HCT116 (cell line): ENCODE results near the gene TMEM235. TPM values are rescaled to one million over a fixed set of nuclear protein-coding genes. Genes with fewer than 3 reads are reported as not detected.

ENCODE experiments used
- ATAC-seq: fragments of 200-7000 bp; cut with Tn5 transposase; 2 replicates; pipeline ENCODE4 v1.9.1; 2020; ENCODE audit warnings: mild to moderate bottlenecking, moderate library complexity
- BruUV-seq: library from RNA; stranded (reverse); fragments of 400-500 nt; replicated peaks from 2 replicates; lab custom pipeline; 2021; lab: Mats Ljungman, UMichigan
- CTCF ChIA-PET: fragments of 300-600 bp; sonication (Branson Sonifier 250); formaldehyde crosslinking; loops from one replicate; lab custom pipeline; 2021; ENCODE audit warnings: antibody characterized with exemption; lab: Charles Lee
- POLR2A ChIA-PET: fragments of 300-600, 350-600 bp; sonication (Branson Sonifier 250); formaldehyde crosslinking; loops from one replicate; lab custom pipeline; 2021; ENCODE audit warnings: antibody characterized with exemption; lab: Charles Lee
- RAD21 ChIA-PET, 2 experiments: fragments of 300-600 bp; sonication (Branson Sonifier 250); formaldehyde crosslinking; loops; one replicate each; lab custom pipeline; 2023; ENCODE audit warnings: low total read pairs in 2 of 2; ENCODE audit not compliant: uncharacterized antibody in 2 of 2, unreplicated experiment in 2 of 2, low non-redundant PET in 1 of 2; lab: Charles Lee
- DNase-seq: peaks from one replicate; pipeline ENCODE4 v3.0.0-alpha.2; 2010; ENCODE audit warnings: low read depth, low spot score
- H2AFZ ChIP-seq: fragments of 200-600 bp; shearing (Covaris generic), sonication (generic); 2 replicates; pipeline ENCODE4 v1.6.1; 2017; ENCODE audit warnings: low read depth, mixed run types, mixed read lengths, antibody characterized with exemption, low read length; ENCODE audit not compliant: poor library complexity, severe bottlenecking
- H3K27ac ChIP-seq: 2 replicates; pipeline ENCODE4 v1.5.1; 2012; ENCODE audit warnings: low read depth, low read length
- H3K27me3 ChIP-seq: fragments of 200-600 bp; sonication (generic); 2 replicates; pipeline ENCODE4 v1.6.1; 2016; ENCODE audit warnings: mixed run types, low read length, mixed read lengths; ENCODE audit not compliant: insufficient read depth
- H3K36me3 ChIP-seq, 2 experiments: fragments of 200-500 bp in 1 of 2; fragments of 200-600 bp in 1 of 2; sonication (Bioruptor generic) in 1 of 2; sonication (generic) in 1 of 2; 2 replicates each; pipeline versions ENCODE4 v1.5.1 to v1.6.1; 2014 to 2016; ENCODE audit warnings: low read length in 2 of 2, inconsistent platforms in 1 of 2, mixed read lengths in 1 of 2, mixed run types in 1 of 2; ENCODE audit not compliant: insufficient read depth in 2 of 2, control insufficient read depth in 1 of 2
- H3K4me1 ChIP-seq, 2 experiments: fragments of 200-600 bp in 1 of 2; sonication (generic) in 1 of 2; 2 replicates each; pipeline versions ENCODE4 v1.5.1 to v1.6.1; 2012 to 2017; ENCODE audit warnings: low read length in 2 of 2, inconsistent platforms in 1 of 2, mild to moderate bottlenecking in 1 of 2, mixed read lengths in 1 of 2, mixed run types in 1 of 2, moderate library complexity in 1 of 2; ENCODE audit not compliant: insufficient read depth in 2 of 2, control insufficient read depth in 1 of 2
- H3K4me2 ChIP-seq: fragments of 200-600 bp; sonication (generic); 2 replicates; pipeline ENCODE4 v1.6.1; 2017; ENCODE audit warnings: mixed run types, low read length, mixed read lengths
- H3K4me3 ChIP-seq, 2 experiments: fragments of 200-600 bp in 1 of 2; sonication (generic) in 1 of 2; replicated peaks in 1 of 2; 2 replicates each; pipeline ENCODE4 v1.5.1; 2011 to 2016; ENCODE audit warnings: low read length in 2 of 2, control low read depth in 1 of 2, low read depth in 1 of 2, mild to moderate bottlenecking in 1 of 2, mixed read lengths in 1 of 2, mixed run types in 1 of 2
- H3K79me2 ChIP-seq: fragments of 200-600 bp; sonication (generic); 2 replicates; pipeline ENCODE4 v1.6.1; 2017; ENCODE audit warnings: mild to moderate bottlenecking, mixed run types, low read length, moderate library complexity, mixed read lengths; ENCODE audit not compliant: insufficient read depth
- H3K9ac ChIP-seq: fragments of 200-600 bp; sonication (generic); 2 replicates; pipeline ENCODE4 v1.6.1; 2016; ENCODE audit warnings: low read length, mixed read lengths
- H3K9me2 ChIP-seq: fragments of 200-600 bp; sonication (generic), shearing (Covaris generic); 2 replicates; pipeline ENCODE4 v1.6.1; 2017; ENCODE audit warnings: mixed run types, mild to moderate bottlenecking, moderate library complexity; ENCODE audit not compliant: insufficient read depth
- H3K9me3 ChIP-seq, 2 experiments: fragments of 200-500 bp in 1 of 2; fragments of 200-600 bp in 1 of 2; sonication (Bioruptor generic) in 1 of 2; sonication (generic) in 1 of 2; 2 replicates each; pipeline ENCODE4 v1.6.1; 2014 to 2017; ENCODE audit warnings: low read length in 2 of 2, mixed read lengths in 2 of 2, inconsistent platforms in 1 of 2, low read depth in 1 of 2, mild to moderate bottlenecking in 1 of 2, mixed run types in 1 of 2, moderate library complexity in 1 of 2; ENCODE audit not compliant: control insufficient read depth in 1 of 2, insufficient read depth in 1 of 2
- H4K20me1 ChIP-seq: fragments of 200-600 bp; sonication (generic), shearing (Covaris generic); 2 replicates; pipeline ENCODE4 v1.6.1; 2017; ENCODE audit warnings: mixed run types, mild to moderate bottlenecking, moderate library complexity; ENCODE audit not compliant: insufficient read depth
- EZH2 ChIP-seq: fragments of 200-600 bp; sonication (generic); IDR thresholded peaks from 2 replicates; pipeline ENCODE4 v1.6.1; 2017; ENCODE audit warnings: antibody characterized with exemption, mixed run types
- EZH2phosphoT487 ChIP-seq: fragments of 200-600 bp; IDR thresholded peaks from 2 replicates; pipeline ENCODE4 v1.6.1; 2018; ENCODE audit warnings: antibody characterized with exemption, borderline replicate concordance
- MAX ChIP-seq: IDR thresholded peaks from 2 replicates; pipeline ENCODE4 v1.6.1; 2012
- POLR2AphosphoS5 ChIP-seq: IDR thresholded peaks from 2 replicates; pipeline ENCODE4 v1.6.1; 2011; ENCODE audit warnings: mild to moderate bottlenecking, low read depth, low read length, moderate library complexity
- SIN3A ChIP-seq: IDR thresholded peaks from 2 replicates; pipeline ENCODE4 v1.6.1; 2012; ENCODE audit warnings: low read depth
- ZBTB33 ChIP-seq: IDR thresholded peaks from 2 replicates; pipeline ENCODE4 v1.6.1; 2011; ENCODE audit warnings: mild to moderate bottlenecking, low read length, moderate library complexity; ENCODE audit not compliant: insufficient replicate concordance; ENCODE audit errors: extremely low read depth
- ZFX ChIP-seq: fragments of 450-650 bp; IDR thresholded peaks from 2 replicates; pipeline ENCODE4 v1.6.1; 2017
- intact Hi-C: fragments of 100-400 bp; cut with micrococcal nuclease; formaldehyde crosslinking; loops from 2 replicates; pipeline ENCODE4 v1.10.0; 2022
- total RNA-seq: library from RNA; stranded (reverse); gene quantifications from one replicate; pipeline ENCODE4 v1.2.1, GENCODE V29; 2021; ENCODE audit not compliant: unreplicated experiment
- TF ChIP-seq, protein P1 (sequence below), 3 experiments: fragments of 200-600 bp in 1 of 3; sonication (generic) in 1 of 3; IDR thresholded peaks in 2 of 3; conservative IDR thresholded peaks in 1 of 3; 2 replicates each; pipeline ENCODE4 v1.5.1; 2012 to 2017; ENCODE audit warnings: low read depth in 2 of 3, low read length in 2 of 3, antibody characterized with exemption in 1 of 3, borderline replicate concordance in 1 of 3, control low read depth in 1 of 3, mild to moderate bottlenecking in 1 of 3, mixed read lengths in 1 of 3, mixed run types in 1 of 3, moderate library complexity in 1 of 3; ENCODE audit not compliant: insufficient read depth in 1 of 3

TMEM235 gene
- total RNA-seq, 1 experiment from 2014 or later, result not detected

GRCh38 chr17:78247304-78247703 is 15.9 kb downstream of the TMEM235 start:
- Histone ChIP-seq H4K20me1 (no peaks in the 10 kb centered on the region), H3K9ac (no peak overlapping the region), H3K36me3 (no peaks in the 10 kb centered on the region), H3K4me3 (no peak overlapping the region), H3K9me3 (no peaks in the 10 kb centered on the region), H3K4me2 (no peak overlapping the region), H3K79me2 (no peaks in the 10 kb centered on the region), H3K27me3 (no peaks in the 10 kb centered on the region), H3K27ac (no peak overlapping the region), H2AFZ (no peak overlapping the region), H3K4me1 (peaks cover 5 to 8% of the 10 kb centered on the region in 2 experiments), H3K9me2 (no peaks in the 10 kb centered on the region)
- ATAC-seq (no peak), DNase-seq (no peak)
- no TSS peak for BruUV-seq
- ChIA-PET POLR2A (no interaction called here), CTCF (interaction anchor here (1.3 kb wide), 1 partner anchor 163 kb away, joined by 5 read pairs; no protein-coding TSS in a partner anchor), RAD21 (no interaction called here)
- TF ChIP-seq, protein P1, sequence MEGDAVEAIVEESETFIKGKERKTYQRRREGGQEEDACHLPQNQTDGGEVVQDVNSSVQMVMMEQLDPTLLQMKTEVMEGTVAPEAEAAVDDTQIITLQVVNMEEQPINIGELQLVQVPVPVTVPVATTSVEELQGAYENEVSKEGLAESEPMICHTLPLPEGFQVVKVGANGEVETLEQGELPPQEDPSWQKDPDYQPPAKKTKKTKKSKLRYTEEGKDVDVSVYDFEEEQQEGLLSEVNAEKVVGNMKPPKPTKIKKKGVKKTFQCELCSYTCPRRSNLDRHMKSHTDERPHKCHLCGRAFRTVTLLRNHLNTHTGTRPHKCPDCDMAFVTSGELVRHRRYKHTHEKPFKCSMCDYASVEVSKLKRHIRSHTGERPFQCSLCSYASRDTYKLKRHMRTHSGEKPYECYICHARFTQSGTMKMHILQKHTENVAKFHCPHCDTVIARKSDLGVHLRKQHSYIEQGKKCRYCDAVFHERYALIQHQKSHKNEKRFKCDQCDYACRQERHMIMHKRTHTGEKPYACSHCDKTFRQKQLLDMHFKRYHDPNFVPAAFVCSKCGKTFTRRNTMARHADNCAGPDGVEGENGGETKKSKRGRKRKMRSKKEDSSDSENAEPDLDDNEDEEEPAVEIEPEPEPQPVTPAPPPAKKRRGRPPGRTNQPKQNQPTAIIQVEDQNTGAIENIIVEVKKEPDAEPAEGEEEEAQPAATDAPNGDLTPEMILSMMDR (IDR thresholded peaks at IDR 0.05 in 2 of 3, conservative IDR thresholded peaks at IDR 0.05 in 1 of 3; ENCODE audit: borderline replicate concordance in 1 of 3, insufficient read depth in 1 of 3, low read depth in 2 of 3, low read length in 2 of 3), result no peak
- TF ChIP-seq SIN3A (no peak), ZFX (no peak)
- intact Hi-C loops, result no loop called here

GRCh38 chr17:78248051-78248914 is 16.9 kb downstream of the TMEM235 start:
- Histone ChIP-seq H3K27me3 (no peaks in the 10 kb centered on the region), H2AFZ (no peak overlapping the region), H3K9ac (no peak overlapping the region), H3K4me3 (no peak overlapping the region), H3K4me1 (peaks cover 5 to 8% of the 10 kb centered on the region in 2 experiments), H3K9me3 (no peaks in the 10 kb centered on the region), H4K20me1 (no peaks in the 10 kb centered on the region), H3K9me2 (no peaks in the 10 kb centered on the region), H3K27ac (no peak overlapping the region), H3K4me2 (no peak overlapping the region), H3K79me2 (no peaks in the 10 kb centered on the region), H3K36me3 (no peaks in the 10 kb centered on the region)
- intact Hi-C loops, result no loop called here
- DNase-seq (no peak), ATAC-seq (no peak)
- CTCF ChIA-PET, result interaction anchor here (0.9 to 1.3 kb wide), 2 partner anchors 10 to 164 kb away, joined by 3 to 5 read pairs; no protein-coding TSS in a partner anchor
- RAD21 ChIA-PET, result interaction anchor here in 1 of 2 experiments (1.2 kb wide), 1 partner anchor 174 kb away, joined by 3 read pairs; no protein-coding TSS in a partner anchor
- POLR2A ChIA-PET, result no interaction called here
- no TSS peak for BruUV-seq
- TF ChIP-seq EZH2phosphoT487, result no peak
- TF ChIP-seq, protein P1 (IDR thresholded peaks at IDR 0.05 in 2 of 3, conservative IDR thresholded peaks at IDR 0.05 in 1 of 3; ENCODE audit: borderline replicate concordance in 1 of 3, insufficient read depth in 1 of 3, low read depth in 2 of 3, low read length in 2 of 3), result no peak
- TF ChIP-seq ZBTB33, result no peak
- TF ChIP-seq POLR2AphosphoS5, result no peak
- no peak for TF ChIP-seq EZH2
- no peak for TF ChIP-seq MAX
